GM19372 (cell line): Measurements from ENCODE around the gene ZBED1.
"Not testable (repeated sequence)": the region's sequence is repeated elsewhere in the genome, so short reads cannot be mapped to it uniquely, and the experiment has no call there.

Experiments
- ATAC-seq: cut with Tn5 transposase; IDR thresholded peaks from one replicate; pipeline ENCODE4 v1.9.1; 2021; ENCODE audit warnings: mild to moderate bottlenecking, low read depth, moderate library complexity; ENCODE audit not compliant: unreplicated experiment

The ZBED1 gene

GRCh38 chrX:2499507-2499906 is 1.3 kb downstream of the ZBED1 start:
- no peak for ATAC-seq

GRCh38 chrX:2498781-2499302 is 1.9 kb downstream of the ZBED1 start:
- no peak for ATAC-seq

GRCh38 chrX:2497961-2498780 is 2.6 kb downstream of the ZBED1 start:
- ATAC-seq, result no peak

GRCh38 chrX:2495595-2495994 is 5.2 kb downstream of the ZBED1 start:
- ATAC-seq, result no peak

GRCh38 chrX:2492531-2493218 is 8.1 kb downstream of the ZBED1 start:
- ATAC-seq, result no peak

GRCh38 chrX:2490634-2491033 is 10.1 kb downstream of the ZBED1 start:
- ATAC-seq, result no peak

- no peak for ATAC-seq
Observed at GRCh38 chrX:2489446-2490445, 11.0 kb downstream of the ZBED1 start.

- no peak for ATAC-seq
Observed at GRCh38 chrX:2488621-2489285, 12.0 kb downstream of the ZBED1 start.

GRCh38 chrX:2487366-2487765 is 13.4 kb downstream of the ZBED1 start:
- no peak for ATAC-seq

GRCh38 chrX:2486476-2487133 is 14.2 kb downstream of the ZBED1 start:
- no peak for ATAC-seq

- no peak for ATAC-seq
Observed at GRCh38 chrX:2485789-2486345, 14.9 kb downstream of the ZBED1 start.

- no peak for ATAC-seq
Observed at GRCh38 chrX:2484721-2485648, 15.8 kb downstream of the ZBED1 start.

- ATAC-seq, result no peak
Observed at GRCh38 chrX:2484256-2484655, 16.5 kb downstream of the ZBED1 start.

- ATAC-seq, result no peak
Observed at GRCh38 chrX:2483398-2484060, 17.2 kb downstream of the ZBED1 start.

GRCh38 chrX:2481597-2481996 is 19.2 kb downstream of the ZBED1 start:
- not testable (repeated sequence) for ATAC-seq

- ATAC-seq, result not testable (repeated sequence)
Observed at GRCh38 chrX:2479982-2480381, 20.8 kb downstream of the ZBED1 start.

- ATAC-seq, result no peak
Observed at GRCh38 chrX:2479420-2479780, 21.4 kb downstream of the ZBED1 start.
